K562 (cell line): ENCODE results near the gene TRDMT1. TPM values are rescaled to one million over a fixed set of nuclear protein-coding genes. Genes with fewer than 3 reads are reported as not detected.

Experiments used
- ATAC-seq: fragments of 200-7000 bp; cut with Tn5 transposase; 3 replicates; pipeline ENCODE4 v1.9.1; 2020; ENCODE audit warnings: moderate library complexity
- BruUV-seq: library from RNA; stranded (reverse); fragments of 400-500 nt; replicated peaks from 2 replicates; lab custom pipeline; 2021; lab: Mats Ljungman, UMichigan
- CTCF ChIA-PET: fragments of 300-600 bp; formaldehyde crosslinking; extraction: SDS; loops from one replicate; lab custom pipeline; 2021; ENCODE audit warnings: low intra/inter-chr PET ratio; lab: Yijun Ruan, JAX
- POLR2A ChIA-PET: fragments of 300-600, 350-650 bp; sonication (Branson Sonifier 250); formaldehyde crosslinking; extraction: SDS; loops from one replicate; lab custom pipeline; 2021; ENCODE audit warnings: antibody characterized with exemption, inconsistent platforms; lab: Yijun Ruan, JAX
- DNase-seq, 4 experiments: peaks; one replicate each; pipeline versions ENCODE4 v3.0.0 to v3.0.0-alpha.2; 2011 to 2018; ENCODE audit warnings: low spot score in 3 of 4, mixed read lengths in 3 of 4; ENCODE audit errors: extremely low read depth in 1 of 4
- FAIRE-seq: peaks from 2 replicates; lab custom pipeline; 2011; peaks lifted over from hg19 to GRCh38; lab: Jason Lieb, UNC
- H2AFZ ChIP-seq: 2 replicates; pipeline ENCODE4 v1.6.0; 2011; ENCODE audit warnings: low read depth, low read length, control low read depth, inconsistent platforms
- H3K27ac ChIP-seq: fragments of 200-600 bp; 3 replicates; pipeline ENCODE4 v1.8.0; 2011; ENCODE audit warnings: low read depth, mild to moderate bottlenecking, control low read depth, inconsistent platforms, low read length, moderate library complexity, mixed read lengths; ENCODE audit errors: extremely low read depth
- H3K27me3 ChIP-seq, 2 experiments: fragments of 300-600 bp in 1 of 2; 2 replicates in 1 of 2; 3 replicates in 1 of 2; pipeline versions ENCODE4 v1.6.0 to v1.8.0; 2011; ENCODE audit warnings: inconsistent platforms in 2 of 2, low read length in 2 of 2, mild to moderate bottlenecking in 1 of 2, mixed read lengths in 1 of 2, moderate library complexity in 1 of 2; ENCODE audit not compliant: control insufficient read depth in 2 of 2, insufficient read depth in 2 of 2
- H3K36me3 ChIP-seq: fragments of 300-600 bp; 3 replicates; pipeline ENCODE4 v1.8.0; 2011; ENCODE audit warnings: mild to moderate bottlenecking, low read length, inconsistent platforms; ENCODE audit not compliant: control insufficient read depth, insufficient read depth
- H3K4me1 ChIP-seq, 2 experiments: fragments of 200-600 bp in 1 of 2; replicated peaks in 1 of 2; 2 replicates in 1 of 2; 3 replicates in 1 of 2; pipeline versions ENCODE4 v1.5.1 to v1.8.0; 2011; ENCODE audit warnings: inconsistent platforms in 2 of 2, low read length in 2 of 2, mild to moderate bottlenecking in 1 of 2, mixed read lengths in 1 of 2, moderate library complexity in 1 of 2; ENCODE audit not compliant: control insufficient read depth in 2 of 2, insufficient read depth in 2 of 2
- H3K4me2 ChIP-seq: 2 replicates; pipeline ENCODE4 v1.6.1; 2011; ENCODE audit warnings: low read length, control low read depth, inconsistent platforms, mixed read lengths; ENCODE audit not compliant: insufficient read depth
- H3K4me3 ChIP-seq: fragments of 200-600 bp; sonication (generic), shearing (Covaris generic); 2 replicates; pipeline ENCODE4 v1.5.1; 2016; ENCODE audit warnings: control low read depth, inconsistent platforms
- H3K79me2 ChIP-seq: fragments of 200-600 bp; 3 replicates; pipeline ENCODE4 v1.8.0; 2011; ENCODE audit warnings: low read length, inconsistent platforms; ENCODE audit not compliant: control insufficient read depth, insufficient read depth
- H3K9ac ChIP-seq, 2 experiments: 2 replicates each; pipeline versions ENCODE4 v1.6.0 to v1.6.1; 2011; ENCODE audit warnings: low read depth in 2 of 2, low read length in 2 of 2, control low read depth in 1 of 2, inconsistent platforms in 1 of 2, mild to moderate bottlenecking in 1 of 2, mixed read lengths in 1 of 2; ENCODE audit not compliant: insufficient read depth in 1 of 2
- H3K9me1 ChIP-seq: one replicate; pipeline ENCODE4 v1.6.0; 2011; ENCODE audit warnings: inconsistent platforms, mild to moderate bottlenecking, low read length, moderate library complexity; ENCODE audit not compliant: control insufficient read depth, insufficient read depth
- H3K9me3 ChIP-seq: replicated peaks from 2 replicates; pipeline ENCODE4 v1.5.1; 2011; ENCODE audit warnings: low read depth, low read length, inconsistent platforms; ENCODE audit not compliant: control insufficient read depth, insufficient read depth
- H4K20me1 ChIP-seq: replicated peaks from 2 replicates; pipeline ENCODE4 v1.6.1; 2011; ENCODE audit warnings: low read length, inconsistent platforms, mixed read lengths; ENCODE audit not compliant: control insufficient read depth, insufficient read depth
- BRF2 ChIP-seq: IDR thresholded peaks from 3 replicates; pipeline ENCODE4 v1.6.1; 2011; ENCODE audit warnings: borderline replicate concordance, mild to moderate bottlenecking; ENCODE audit not compliant: insufficient read length, insufficient read depth
- CEBPB ChIP-seq: fragments of 450-650 bp; IDR thresholded peaks from 2 replicates; pipeline ENCODE4 v1.6.1; 2016; ENCODE audit warnings: missing genetic modification characterization, missing compliant biosample characterization
- ELF2 ChIP-seq: fragments of 250-450 bp; sonication (Bioruptor Pico); IDR thresholded peaks from 2 replicates; pipeline ENCODE4 v1.5.0; 2021; ENCODE audit warnings: mild to moderate bottlenecking
- ESRRB ChIP-seq: fragments of 250-450 bp; sonication (Bioruptor Pico); IDR thresholded peaks from 2 replicates; pipeline ENCODE4 v1.5.0; 2020; ENCODE audit warnings: mild to moderate bottlenecking, moderate library complexity, borderline replicate concordance
- GATAD2A ChIP-seq: fragments of 450-650 bp; IDR thresholded peaks from 2 replicates; pipeline ENCODE4 v1.6.1; 2017
- HDAC2 ChIP-seq: fragments of 450-650 bp; IDR thresholded peaks from 2 replicates; pipeline ENCODE4 v1.6.1; 2016; ENCODE audit warnings: mild to moderate bottlenecking
- MIER1 ChIP-seq: fragments of 450-650 bp; IDR thresholded peaks from 2 replicates; pipeline ENCODE4 v1.6.1; 2016; ENCODE audit warnings: antibody characterized with exemption, mild to moderate bottlenecking, low read depth
- POLR2B ChIP-seq: fragments of 450-650 bp; IDR thresholded peaks from 2 replicates; pipeline ENCODE4 v1.6.1; 2018; ENCODE audit warnings: low read depth; ENCODE audit not compliant: partially characterized antibody
- SREBF1 ChIP-seq: fragments of 150-350 bp; IDR thresholded peaks from 2 replicates; pipeline ENCODE4 v1.6.1; 2014; ENCODE audit warnings: antibody characterized with exemption, low read depth, low read length, borderline replicate concordance
- TRIM24 ChIP-seq, 2 experiments: fragments of 450-650 bp; IDR thresholded peaks; 2 replicates each; pipeline ENCODE4 v1.6.1; 2016
- ZKSCAN8 ChIP-seq: fragments of 200-800 bp; sonication (Bioruptor generic); IDR thresholded peaks from 2 replicates; pipeline ENCODE4 v1.6.1; 2016; ENCODE audit warnings: missing genetic modification characterization, missing compliant biosample characterization
- ZNF57 ChIP-seq: fragments of 450-650 bp; formaldehyde crosslinking; IDR thresholded peaks from 2 replicates; pipeline ENCODE4 v1.4.0; 2020; ENCODE audit warnings: mild to moderate bottlenecking, moderate library complexity
- ZNF75A ChIP-seq: fragments of 450-650 bp; formaldehyde crosslinking; IDR thresholded peaks from 2 replicates; pipeline ENCODE4 v1.4.0; 2020; ENCODE audit warnings: mild to moderate bottlenecking
- WGBS: fragments of 100-300 bp; shearing (Covaris generic); methylation state at CpG from one replicate; pipeline ENCODE4 v1.1.6; 2016; ENCODE audit warnings: low coverage, mixed read lengths; ENCODE audit not compliant: insufficient coverage; ENCODE audit errors: missing lambda C conversion rate; 5-methylcytosine and 5-hydroxymethylcytosine counted together
- in situ Hi-C: fragments of 300-500 bp; cut with MboI; formaldehyde crosslinking; loops from 4 replicates; pipeline ENCODE4 v1.15.0; 2018; ENCODE audit warnings: inconsistent platforms, mixed read lengths
- intact Hi-C: fragments of 100-400 bp; cut with micrococcal nuclease; formaldehyde crosslinking; loops from 2 replicates; pipeline ENCODE4 v1.14.2; 2022
- polyA plus RNA-seq, 8 experiments: library from polyadenylated mRNA; depleted of rRNA in 4 of 8; stranded (reverse) in 5 of 8; unstranded in 3 of 8; fragments of >200 nt; fragmentation: Nextera tagmentation in 2 of 8; fragmentation: Illumina TruSeq in 1 of 8; extraction: Ambion mirVana in 2 of 8; extraction: Trizol in 1 of 8; gene quantifications; 2 replicates each; pipeline versions ENCODE4 v1.2.1 to v1.2.3, GENCODE V29; 2011 to 2014; ENCODE audit warnings: inconsistent platforms in 1 of 8, missing spikeins in 1 of 8
- total RNA-seq, 7 experiments: library from RNA; depleted of rRNA in 6 of 7; stranded (reverse); fragments of >200 nt in 6 of 7; fragmentation: Illumina TruSeq in 2 of 7; extraction: Trizol in 2 of 7; gene quantifications; 2 replicates each; pipeline versions ENCODE4 v1.2.1 to v1.2.3, GENCODE V29; 2011 to 2021; ENCODE audit warnings: low replicate concordance in 1 of 7
- TF ChIP-seq, protein P1 (sequence below): sonication (generic); formaldehyde crosslinking; IDR thresholded peaks from 2 replicates; pipeline ENCODE4 v1.8.0; 2022; ENCODE audit warnings: mild to moderate bottlenecking, missing genetic modification reagents

The TRDMT1 gene
- total and polyA plus RNA-seq, 9 of the 15 experiments (the other 6 are each of a cell fraction or from before 2014, with no cell fraction given): 5.4 to 12.6 (median 9.3) TPM

DNA sequence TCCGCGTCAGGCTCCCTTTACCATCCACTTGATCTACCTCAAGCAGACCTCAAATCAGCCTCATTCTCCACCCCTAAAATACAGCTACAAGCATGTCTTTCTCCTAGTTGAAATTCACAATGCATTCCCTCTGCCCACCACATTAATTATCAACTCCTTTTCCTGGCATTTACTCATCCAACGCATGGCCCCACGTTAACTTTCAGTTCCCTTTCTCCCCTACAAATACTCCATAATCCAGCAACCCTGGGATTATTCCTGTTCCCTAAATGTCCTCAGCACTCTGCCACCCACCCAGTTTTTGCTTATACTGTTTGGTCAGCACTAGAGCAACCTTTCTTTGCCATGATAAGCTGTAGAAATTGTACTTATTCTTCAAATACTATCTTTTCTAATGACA is 20.9 kb upstream of the TRDMT1 start:
- no peaks in the 10 kb centered on the region for H3K27me3 ChIP-seq
- H3K9ac ChIP-seq: no peak overlapping the region
- peaks cover 6% of the 10 kb centered on the region; the same call in 1 of the 3 replicates for H3K79me2 ChIP-seq
- DNase-seq: no peak
- no peak overlapping the region for H3K27ac ChIP-seq
- H3K9me3 ChIP-seq: no peaks in the 10 kb centered on the region
- ChIA-PET CTCF (no interaction called here), POLR2A (interaction anchor here (0.8 to 1.0 kb wide), 2 partner anchors 8 to 9 kb away, joined by 3 read pairs; no protein-coding TSS in a partner anchor)
- H2AFZ ChIP-seq: no peak overlapping the region
- no TSS peak for BruUV-seq
- FAIRE-seq: no peak
- no peaks in the 10 kb centered on the region for H4K20me1 ChIP-seq
- H3K4me2 ChIP-seq: no peak overlapping the region
- no peak for ATAC-seq
- no peak for TF ChIP-seq HDAC2
- no peak for TF ChIP-seq ZNF75A (CRISPR knock-in tag)
- no peak for TF ChIP-seq CEBPB (tag)
- no peak for TF ChIP-seq TRIM24 (IDR thresholded peaks at IDR 0.05)
- TF ChIP-seq, protein P1, sequence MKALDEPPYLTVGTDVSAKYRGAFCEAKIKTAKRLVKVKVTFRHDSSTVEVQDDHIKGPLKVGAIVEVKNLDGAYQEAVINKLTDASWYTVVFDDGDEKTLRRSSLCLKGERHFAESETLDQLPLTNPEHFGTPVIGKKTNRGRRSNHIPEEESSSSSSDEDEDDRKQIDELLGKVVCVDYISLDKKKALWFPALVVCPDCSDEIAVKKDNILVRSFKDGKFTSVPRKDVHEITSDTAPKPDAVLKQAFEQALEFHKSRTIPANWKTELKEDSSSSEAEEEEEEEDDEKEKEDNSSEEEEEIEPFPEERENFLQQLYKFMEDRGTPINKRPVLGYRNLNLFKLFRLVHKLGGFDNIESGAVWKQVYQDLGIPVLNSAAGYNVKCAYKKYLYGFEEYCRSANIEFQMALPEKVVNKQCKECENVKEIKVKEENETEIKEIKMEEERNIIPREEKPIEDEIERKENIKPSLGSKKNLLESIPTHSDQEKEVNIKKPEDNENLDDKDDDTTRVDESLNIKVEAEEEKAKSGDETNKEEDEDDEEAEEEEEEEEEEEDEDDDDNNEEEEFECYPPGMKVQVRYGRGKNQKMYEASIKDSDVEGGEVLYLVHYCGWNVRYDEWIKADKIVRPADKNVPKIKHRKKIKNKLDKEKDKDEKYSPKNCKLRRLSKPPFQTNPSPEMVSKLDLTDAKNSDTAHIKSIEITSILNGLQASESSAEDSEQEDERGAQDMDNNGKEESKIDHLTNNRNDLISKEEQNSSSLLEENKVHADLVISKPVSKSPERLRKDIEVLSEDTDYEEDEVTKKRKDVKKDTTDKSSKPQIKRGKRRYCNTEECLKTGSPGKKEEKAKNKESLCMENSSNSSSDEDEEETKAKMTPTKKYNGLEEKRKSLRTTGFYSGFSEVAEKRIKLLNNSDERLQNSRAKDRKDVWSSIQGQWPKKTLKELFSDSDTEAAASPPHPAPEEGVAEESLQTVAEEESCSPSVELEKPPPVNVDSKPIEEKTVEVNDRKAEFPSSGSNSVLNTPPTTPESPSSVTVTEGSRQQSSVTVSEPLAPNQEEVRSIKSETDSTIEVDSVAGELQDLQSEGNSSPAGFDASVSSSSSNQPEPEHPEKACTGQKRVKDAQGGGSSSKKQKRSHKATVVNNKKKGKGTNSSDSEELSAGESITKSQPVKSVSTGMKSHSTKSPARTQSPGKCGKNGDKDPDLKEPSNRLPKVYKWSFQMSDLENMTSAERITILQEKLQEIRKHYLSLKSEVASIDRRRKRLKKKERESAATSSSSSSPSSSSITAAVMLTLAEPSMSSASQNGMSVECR: no peak
- no peak for TF ChIP-seq ZNF57
- no peak for TF ChIP-seq ELF2 (CRISPR knock-in tag)
- TF ChIP-seq ESRRB (CRISPR knock-in tag): no peak
- TF ChIP-seq GATAD2A: no peak
- TF ChIP-seq POLR2B: no peak
- TF ChIP-seq MIER1: no peak
- TF ChIP-seq SREBF1: no peak
- no peak for TF ChIP-seq BRF2
- TF ChIP-seq ZKSCAN8 (CRISPR knock-in tag): no peak
- in situ Hi-C loops (no loop called here), intact Hi-C loops (no loop called here)
- 82% methylated on average over 4 of the region's 4 CpGs for WGBS
- H3K36me3 ChIP-seq: no peaks in the 10 kb centered on the region
- no peaks in the 10 kb centered on the region for H3K9me1 ChIP-seq
- H3K4me1 ChIP-seq: peaks cover 9 to 12% of the 10 kb centered on the region in 2 experiments; a peak in 3 of 5 replicates
- no peak overlapping the region for H3K4me3 ChIP-seq
